ENCODE measurements around the gene ARL16. TPM values are rescaled to one million over a fixed set of nuclear protein-coding genes. Genes with fewer than 3 reads are reported as not detected.
A peak's percentile ranks its signal among the peaks of the same experiment; 100 is the strongest.

Gene ARL16
- total RNA-seq, 1 experiment from 2014 or later: 46.7 TPM

- peak overlapping the region; percentile 96 for H3K27ac Mint-ChIP-seq
- POLR2A ChIA-PET: interaction anchor here (0.7 to 0.9 kb wide), 2 partner anchors 18 to 145 kb away, joined by 3 to 4 read pairs; partner anchors contain the start of genes ARL16 and HGS
- no peak for DNase-seq (ENCODE audit: low spot score)
Observed at GRCh38 chr17:81665205-81666091, 18.1 kb downstream of the ARL16 start.

GRCh38 chr17:81664051-81664470 lies 19.5 kb downstream of the ARL16 start:
- peaks cover 19% of the 10 kb centered on the region for H3K36me3 Mint-ChIP-seq
- ChIA-PET CTCF (interaction anchor here (1.0 kb wide), 2 partner anchors 19 to 30 kb away, joined by 3 to 7 read pairs; partner anchors contain the start of gene ARL16), POLR2A (no interaction called here)
- DNase-seq (ENCODE audit: low spot score): no peak
- no peaks in the 10 kb centered on the region for H3K9me3 Mint-ChIP-seq
- H3K27ac Mint-ChIP-seq: no peak overlapping the region
- H3K4me1 Mint-ChIP-seq: peaks cover 21% of the 10 kb centered on the region
- peak overlapping the region; percentile 8; the same call in 1 of the 2 replicates for H3K4me3 Mint-ChIP-seq
- TF ChIP-seq MXD4 (CRISPR knock-in tag; IDR thresholded peaks at IDR 0.05; ENCODE audit: borderline replicate concordance) (no peak), E2F1 (CRISPR knock-in tag; IDR thresholded peaks at IDR 0.05) (no peak), NR2C2 (CRISPR knock-in tag; IDR thresholded peaks at IDR 0.05) (no peak), CTCF (IDR thresholded peaks at IDR 0.05) (no peak)
- no peaks in the 10 kb centered on the region for H3K27me3 Mint-ChIP-seq (ENCODE audit: low read depth)
- ATAC-seq: no peak

More at GRCh38 chr17:81665205-81666091, 18.1 kb downstream of the ARL16 start:
- no peaks in the 10 kb centered on the region for H3K9me3 Mint-ChIP-seq
- CTCF ChIA-PET: no interaction called here
- peaks cover 30% of the 10 kb centered on the region for H3K36me3 Mint-ChIP-seq
- no peaks in the 10 kb centered on the region for H3K27me3 Mint-ChIP-seq (ENCODE audit: low read depth)
- peak; percentile 65; the same call in 1 of the 2 replicates for TF ChIP-seq TEAD4 (CRISPR knock-in tag; IDR thresholded peaks at IDR 0.05)
- TF ChIP-seq IRF1 (CRISPR knock-in tag; IDR thresholded peaks at IDR 0.05): peak; percentile 45; the same call in 1 of the 2 replicates
- peak; percentile 92 for TF ChIP-seq MAX (CRISPR knock-in tag; IDR thresholded peaks at IDR 0.05)
- TF ChIP-seq TEAD1 (CRISPR knock-in tag; IDR thresholded peaks at IDR 0.05): no peak
- 0 out of 2 replicates have a peak, but pooled peaks have one; percentile 15 for TF ChIP-seq USF1 (CRISPR knock-in tag; IDR thresholded peaks at IDR 0.05)
- TF ChIP-seq GABPB1 (CRISPR knock-in tag; IDR thresholded peaks at IDR 0.05): 0 out of 2 replicates have a peak, but pooled peaks have one; percentile 16
- no peak for TF ChIP-seq SOX15 (CRISPR knock-in tag; IDR thresholded peaks at IDR 0.05)
- peak; percentile 52; the same call in 1 of the 2 replicates for TF ChIP-seq FOXP1 (CRISPR knock-in tag; IDR thresholded peaks at IDR 0.05; ENCODE audit: borderline replicate concordance)
- peaks cover 21% of the 10 kb centered on the region for H3K4me1 Mint-ChIP-seq
- peak overlapping the region; percentile 96 for H3K4me3 Mint-ChIP-seq
- peak; percentile 8 for ATAC-seq

GRCh38 chr17:81662002-81662401 lies 21.6 kb downstream of the ARL16 start:
- TF ChIP-seq KAT7 (CRISPR knock-in tag; IDR thresholded peaks at IDR 0.05; ENCODE audit: borderline replicate concordance) (no peak), SMAD4 (CRISPR knock-in tag; IDR thresholded peaks at IDR 0.05) (no peak), SP1 (CRISPR knock-in tag; conservative IDR thresholded peaks at IDR 0.05) (no peak), ETV6 (CRISPR knock-in tag; IDR thresholded peaks at IDR 0.05) (no peak), ELF4 (CRISPR knock-in tag; IDR thresholded peaks at IDR 0.05; ENCODE audit: low read depth) (no peak)
- ChIA-PET CTCF (no interaction called here), POLR2A (no interaction called here)
- Mint-ChIP-seq H3K4me3 (no peak overlapping the region), H3K9me3 (no peaks in the 10 kb centered on the region), H3K4me1 (peaks cover 8% of the 10 kb centered on the region), H3K27me3 (ENCODE audit: low read depth) (no peaks in the 10 kb centered on the region), H3K27ac (no peak overlapping the region), H3K36me3 (peaks cover 7% of the 10 kb centered on the region)
- no peak for ATAC-seq
- no peak for DNase-seq (ENCODE audit: low spot score)
